Eye (tissue), 1 donor: Measurements from ENCODE around the gene ARHGAP32.
"Not testable (repeated sequence)": the region's sequence is repeated elsewhere in the genome, so short reads cannot be mapped to it uniquely, and the experiment has no call there.

Source experiments
- DNase-seq: peaks from one replicate; pipeline ENCODE4 v3.0.0-alpha.2; 2015

The ARHGAP32 gene

GRCh38 chr11:128927683-128928336, 264.3 kb downstream of the ARHGAP32 start:
- no peak for DNase-seq

GRCh38 chr11:128927108-128927461, 265.0 kb downstream of the ARHGAP32 start:
- no peak for DNase-seq

GRCh38 chr11:128926437-128927107, 265.6 kb downstream of the ARHGAP32 start:
- DNase-seq = no peak

DNA sequence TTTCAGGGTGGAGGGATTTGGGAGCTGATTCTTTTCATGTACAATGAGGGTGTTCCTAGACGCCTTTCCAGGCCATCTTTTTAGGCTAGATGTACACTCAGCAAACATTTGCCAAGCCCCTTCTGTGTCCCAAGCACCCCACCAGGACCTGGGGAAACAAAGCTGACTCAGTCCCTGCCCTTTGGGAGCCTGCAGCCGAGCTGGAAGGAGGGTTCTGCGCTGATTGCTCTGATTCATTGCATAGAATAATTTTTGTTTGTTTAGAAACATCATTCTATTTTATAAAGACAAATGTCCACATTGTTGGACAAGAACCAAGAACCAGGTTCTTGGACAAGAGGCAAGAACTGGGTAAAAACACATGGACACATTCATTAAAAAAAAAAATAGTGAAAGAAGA, 266.1 kb downstream of the ARHGAP32 start:
- no peak for DNase-seq

GRCh38 chr11:128925250-128925600, 266.9 kb downstream of the ARHGAP32 start:
- no peak for DNase-seq

- no peak for DNase-seq
These were observed 267.4 kb downstream of the ARHGAP32 start for GRCh38 chr11:128924510-128925249.

- no peak for DNase-seq
These were observed 268.0 kb downstream of the ARHGAP32 start for GRCh38 chr11:128924104-128924503.

- no peak for DNase-seq
These were observed 270.3 kb downstream of the ARHGAP32 start for GRCh38 chr11:128921793-128922192.

- no peak for DNase-seq
These were observed 271.5 kb downstream of the ARHGAP32 start for GRCh38 chr11:128920666-128921065.

- not testable (repeated sequence) for DNase-seq
These were observed 272.5 kb downstream of the ARHGAP32 start for GRCh38 chr11:128919635-128920034.

DNA sequence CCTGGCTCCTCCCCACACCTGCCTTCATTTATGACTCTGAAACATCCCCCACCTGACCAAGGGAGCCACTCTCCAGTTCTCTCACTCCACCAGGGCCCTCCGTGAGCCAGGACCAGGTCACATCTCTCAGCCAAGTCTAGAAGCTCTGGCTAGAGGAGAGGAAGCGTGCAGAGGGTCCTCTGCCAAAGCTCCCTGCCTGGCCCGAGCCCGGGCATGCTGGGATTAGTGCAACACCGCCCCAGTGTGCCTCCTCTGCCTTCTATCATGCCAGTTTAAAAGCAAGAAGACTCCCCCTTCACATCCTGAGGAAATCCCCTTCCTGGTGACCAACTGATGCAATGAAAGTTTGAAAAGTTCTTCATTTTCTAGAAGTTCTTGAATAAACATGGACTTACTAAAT, 272.9 kb downstream of the ARHGAP32 start:
- DNase-seq = no peak

DNA sequence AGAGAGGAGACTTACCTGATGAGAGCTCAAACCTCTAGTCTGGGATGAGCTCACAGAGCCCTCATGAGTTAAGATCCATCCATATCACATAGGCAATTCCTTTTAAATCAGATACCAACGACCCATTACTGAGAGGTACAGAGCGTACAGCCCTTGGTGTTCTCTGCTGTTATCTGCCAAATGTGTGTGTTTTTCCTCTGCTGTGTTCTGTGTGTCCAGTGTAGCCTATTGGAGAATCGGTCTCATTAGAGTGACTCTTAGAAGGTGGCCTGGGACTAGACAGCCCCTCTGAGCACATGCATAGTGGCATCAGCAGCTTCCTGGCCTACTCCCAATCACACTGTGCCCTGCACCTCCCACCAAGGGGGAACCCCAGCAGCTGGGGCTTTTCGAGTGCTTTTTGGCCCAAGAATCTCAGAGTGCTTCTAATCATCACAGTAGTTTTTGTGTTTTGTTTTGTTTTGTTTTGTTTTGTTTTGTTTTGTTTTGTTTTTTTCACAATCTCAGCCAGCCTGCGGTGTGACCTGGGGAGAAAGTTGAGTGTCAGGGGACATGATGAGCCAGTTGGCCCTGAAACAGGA, 274.9 kb downstream of the ARHGAP32 start:
- no peak for DNase-seq

DNA sequence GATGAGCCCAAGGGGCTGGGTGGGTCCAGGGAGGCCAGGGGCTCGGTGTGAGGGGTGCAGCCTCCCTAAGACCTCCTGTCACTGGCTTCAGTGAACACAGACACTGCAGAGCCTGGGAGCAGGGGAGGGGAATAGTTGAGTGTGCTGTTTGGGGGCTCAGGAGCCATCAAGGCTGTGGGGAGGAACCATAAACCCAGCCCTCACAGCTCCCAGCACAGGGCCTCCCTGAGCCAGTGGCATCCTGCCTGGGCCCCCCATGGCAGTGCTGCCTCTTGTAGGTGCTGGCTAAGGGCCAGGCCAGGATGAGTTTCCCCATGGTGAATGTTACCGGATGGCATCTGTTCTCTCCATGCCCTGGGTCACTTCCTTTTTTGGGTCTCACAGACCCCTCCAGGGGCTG, 275.4 kb downstream of the ARHGAP32 start:
- no peak for DNase-seq

- DNase-seq = no peak
These were observed 276.0 kb downstream of the ARHGAP32 start for GRCh38 chr11:128916037-128916572.

- DNase-seq = no peak
These were observed 277.0 kb downstream of the ARHGAP32 start for GRCh38 chr11:128915149-128915521.
